HepG2 (cell line): ENCODE data around the gene B4GALT5. TPM values are rescaled to one million over a fixed set of nuclear protein-coding genes. Genes with fewer than 3 reads are reported as not detected.

Experiments used
- MYC ChIP-seq: sonication (generic); formaldehyde crosslinking; IDR thresholded peaks from 2 replicates; pipeline ENCODE4 v1.9.0; 2021; ENCODE audit warnings: missing genetic modification reagents, borderline replicate concordance
- NR2F1 ChIP-seq, 2 experiments: fragments of 450-650 bp in 1 of 2; formaldehyde crosslinking in 1 of 2; IDR thresholded peaks; 2 replicates each; pipeline versions ENCODE4 v1.5.0 to v1.6.1; 2016 to 2020; ENCODE audit warnings: mild to moderate bottlenecking in 1 of 2, missing compliant biosample characterization in 1 of 2, missing genetic modification reagents in 1 of 2, moderate library complexity in 1 of 2
- SP140L ChIP-seq: sonication (generic); formaldehyde crosslinking; IDR thresholded peaks from 2 replicates; pipeline ENCODE4 v1.4.0; 2020; ENCODE audit warnings: missing genetic modification reagents, borderline replicate concordance
- SP5 ChIP-seq: IDR thresholded peaks from 2 replicates; pipeline ENCODE4 v1.6.1; 2016; ENCODE audit warnings: low read depth, borderline replicate concordance
- THYN1 ChIP-seq: sonication (generic); formaldehyde crosslinking; IDR thresholded peaks from 2 replicates; pipeline ENCODE4 v1.8.1; 2023; ENCODE audit warnings: low read depth, mild to moderate bottlenecking, moderate library complexity, missing genetic modification reagents, borderline replicate concordance
- TOPORS ChIP-seq: sonication (generic); formaldehyde crosslinking; IDR thresholded peaks from 2 replicates; pipeline ENCODE4 v1.8.0; 2023; ENCODE audit warnings: mild to moderate bottlenecking, missing genetic modification reagents
- ZBTB37 ChIP-seq: sonication (generic); formaldehyde crosslinking; IDR thresholded peaks from 2 replicates; pipeline ENCODE4 v1.4.0; 2020; ENCODE audit warnings: mild to moderate bottlenecking, missing genetic modification reagents
- ZBTB42 ChIP-seq: sonication (generic); formaldehyde crosslinking; IDR thresholded peaks from 2 replicates; pipeline ENCODE4 v1.5.0; 2020; ENCODE audit warnings: mild to moderate bottlenecking, missing genetic modification reagents
- ZFP36 ChIP-seq: fragments of 150-350 bp; IDR thresholded peaks from 2 replicates; pipeline ENCODE4 v1.6.1; 2018; ENCODE audit warnings: borderline replicate concordance, low read length, low read depth; ENCODE audit not compliant: partially characterized antibody
- ZNF224 ChIP-seq: sonication (generic); formaldehyde crosslinking; IDR thresholded peaks from 2 replicates; pipeline ENCODE4 v1.5.0; 2020; ENCODE audit warnings: mild to moderate bottlenecking, missing genetic modification reagents
- ZNF274 ChIP-seq: sonication (generic); formaldehyde crosslinking; IDR thresholded peaks from 2 replicates; pipeline ENCODE4 v1.5.1; 2020; ENCODE audit warnings: mild to moderate bottlenecking, missing genetic modification reagents
- ZNF337 ChIP-seq: sonication (generic); formaldehyde crosslinking; IDR thresholded peaks from 2 replicates; pipeline ENCODE4 v1.5.1; 2020; ENCODE audit warnings: missing genetic modification reagents, low read depth, mild to moderate bottlenecking, borderline replicate concordance
- ZNF547 ChIP-seq: sonication (generic); formaldehyde crosslinking; IDR thresholded peaks from 2 replicates; pipeline ENCODE4 v1.5.1; 2020; ENCODE audit warnings: mild to moderate bottlenecking, missing genetic modification reagents
- ZNF7 ChIP-seq: IDR thresholded peaks from 2 replicates; pipeline ENCODE4 v1.6.1; 2016; ENCODE audit warnings: missing biosample characterization, missing genetic modification reagents
- polyA plus RNA-seq, 8 experiments: library from polyadenylated mRNA; depleted of rRNA in 3 of 8; stranded (reverse) in 7 of 8; unstranded in 1 of 8; fragments of >200 nt; fragmentation: Illumina TruSeq in 4 of 8; extraction: Trizol in 4 of 8; gene quantifications; 2 replicates each; pipeline versions ENCODE4 v1.2.1 to v1.2.3, GENCODE V29; 2011 to 2016; ENCODE audit warnings: low read depth in 4 of 8, missing spikeins in 1 of 8, mixed read lengths in 1 of 8; ENCODE audit not compliant: insufficient read depth in 1 of 8
- total RNA-seq, 5 experiments: library from RNA; depleted of rRNA; stranded (reverse); fragments of >200 nt; fragmentation: Illumina TruSeq; extraction: Trizol; gene quantifications; 2 replicates each; pipeline ENCODE4 v1.2.3, GENCODE V29; 2016; ENCODE audit warnings: low read depth in 1 of 5
- TF ChIP-seq, protein P1 (sequence below): sonication (generic); formaldehyde crosslinking; IDR thresholded peaks from 2 replicates; pipeline ENCODE4 v1.4.0; 2020; ENCODE audit warnings: missing genetic modification reagents
- TF ChIP-seq, protein P2 (sequence below): sonication (generic); formaldehyde crosslinking; conservative IDR thresholded peaks from 2 replicates; pipeline ENCODE4 v1.4.0; 2020; ENCODE audit warnings: mild to moderate bottlenecking, missing genetic modification reagents, moderate library complexity
- TF ChIP-seq, protein P3 (sequence below): IDR thresholded peaks from 2 replicates; pipeline ENCODE4 v1.6.1; 2016; ENCODE audit warnings: mild to moderate bottlenecking

B4GALT5 gene
- total and polyA plus RNA-seq, 2 of the 13 experiments (the other 11 are each of a cell fraction or from before 2014, with no cell fraction given) = 27.3 to 30.9 TPM

DNA sequence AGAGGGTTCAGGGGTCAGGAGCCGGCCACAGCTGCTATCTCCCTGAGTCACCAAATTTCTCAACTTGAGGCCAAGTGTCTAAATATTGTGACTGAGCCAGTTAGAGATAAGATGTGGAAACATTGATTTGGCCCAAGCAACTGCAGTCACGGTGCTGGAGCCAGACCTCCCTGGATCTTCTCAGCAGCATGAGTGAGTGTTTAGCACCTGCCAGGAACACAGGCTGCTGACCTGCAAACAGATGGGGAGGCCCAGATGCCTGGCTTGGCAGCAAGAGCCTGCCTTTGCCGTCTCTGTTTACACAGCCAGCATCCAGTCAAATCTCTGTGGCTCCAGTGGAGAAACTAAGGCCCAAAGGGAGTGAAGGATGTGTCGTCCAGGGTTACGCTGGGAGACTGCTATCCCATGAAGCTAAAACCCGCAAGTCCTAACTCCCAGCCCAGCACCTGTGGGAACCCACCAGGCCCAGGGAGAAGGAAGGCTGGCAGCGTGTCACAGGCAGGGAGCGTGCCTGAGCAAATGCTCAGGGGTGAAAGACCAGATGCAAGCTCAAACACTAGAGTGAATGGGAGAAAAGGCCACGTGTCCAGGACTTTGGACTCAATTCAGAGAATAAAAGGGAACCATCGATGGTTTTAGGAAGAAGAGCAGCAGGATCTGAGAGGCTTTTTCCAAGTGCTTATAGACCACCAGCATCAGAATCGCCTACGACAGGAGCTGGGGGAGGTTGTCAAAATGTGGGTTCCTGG, 129.8 kb downstream of the B4GALT5 start (continued):
- TF ChIP-seq, protein P1, sequence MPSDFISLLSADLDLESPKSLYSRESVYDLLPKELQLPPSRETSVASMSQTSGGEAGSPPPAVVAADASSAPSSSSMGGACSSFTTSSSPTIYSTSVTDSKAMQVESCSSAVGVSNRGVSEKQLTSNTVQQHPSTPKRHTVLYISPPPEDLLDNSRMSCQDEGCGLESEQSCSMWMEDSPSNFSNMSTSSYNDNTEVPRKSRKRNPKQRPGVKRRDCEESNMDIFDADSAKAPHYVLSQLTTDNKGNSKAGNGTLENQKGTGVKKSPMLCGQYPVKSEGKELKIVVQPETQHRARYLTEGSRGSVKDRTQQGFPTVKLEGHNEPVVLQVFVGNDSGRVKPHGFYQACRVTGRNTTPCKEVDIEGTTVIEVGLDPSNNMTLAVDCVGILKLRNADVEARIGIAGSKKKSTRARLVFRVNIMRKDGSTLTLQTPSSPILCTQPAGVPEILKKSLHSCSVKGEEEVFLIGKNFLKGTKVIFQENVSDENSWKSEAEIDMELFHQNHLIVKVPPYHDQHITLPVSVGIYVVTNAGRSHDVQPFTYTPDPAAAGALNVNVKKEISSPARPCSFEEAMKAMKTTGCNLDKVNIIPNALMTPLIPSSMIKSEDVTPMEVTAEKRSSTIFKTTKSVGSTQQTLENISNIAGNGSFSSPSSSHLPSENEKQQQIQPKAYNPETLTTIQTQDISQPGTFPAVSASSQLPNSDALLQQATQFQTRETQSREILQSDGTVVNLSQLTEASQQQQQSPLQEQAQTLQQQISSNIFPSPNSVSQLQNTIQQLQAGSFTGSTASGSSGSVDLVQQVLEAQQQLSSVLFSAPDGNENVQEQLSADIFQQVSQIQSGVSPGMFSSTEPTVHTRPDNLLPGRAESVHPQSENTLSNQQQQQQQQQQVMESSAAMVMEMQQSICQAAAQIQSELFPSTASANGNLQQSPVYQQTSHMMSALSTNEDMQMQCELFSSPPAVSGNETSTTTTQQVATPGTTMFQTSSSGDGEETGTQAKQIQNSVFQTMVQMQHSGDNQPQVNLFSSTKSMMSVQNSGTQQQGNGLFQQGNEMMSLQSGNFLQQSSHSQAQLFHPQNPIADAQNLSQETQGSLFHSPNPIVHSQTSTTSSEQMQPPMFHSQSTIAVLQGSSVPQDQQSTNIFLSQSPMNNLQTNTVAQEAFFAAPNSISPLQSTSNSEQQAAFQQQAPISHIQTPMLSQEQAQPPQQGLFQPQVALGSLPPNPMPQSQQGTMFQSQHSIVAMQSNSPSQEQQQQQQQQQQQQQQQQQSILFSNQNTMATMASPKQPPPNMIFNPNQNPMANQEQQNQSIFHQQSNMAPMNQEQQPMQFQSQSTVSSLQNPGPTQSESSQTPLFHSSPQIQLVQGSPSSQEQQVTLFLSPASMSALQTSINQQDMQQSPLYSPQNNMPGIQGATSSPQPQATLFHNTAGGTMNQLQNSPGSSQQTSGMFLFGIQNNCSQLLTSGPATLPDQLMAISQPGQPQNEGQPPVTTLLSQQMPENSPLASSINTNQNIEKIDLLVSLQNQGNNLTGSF = no peak; the same call in 1 of the 2 replicates
- TF ChIP-seq, protein P2, sequence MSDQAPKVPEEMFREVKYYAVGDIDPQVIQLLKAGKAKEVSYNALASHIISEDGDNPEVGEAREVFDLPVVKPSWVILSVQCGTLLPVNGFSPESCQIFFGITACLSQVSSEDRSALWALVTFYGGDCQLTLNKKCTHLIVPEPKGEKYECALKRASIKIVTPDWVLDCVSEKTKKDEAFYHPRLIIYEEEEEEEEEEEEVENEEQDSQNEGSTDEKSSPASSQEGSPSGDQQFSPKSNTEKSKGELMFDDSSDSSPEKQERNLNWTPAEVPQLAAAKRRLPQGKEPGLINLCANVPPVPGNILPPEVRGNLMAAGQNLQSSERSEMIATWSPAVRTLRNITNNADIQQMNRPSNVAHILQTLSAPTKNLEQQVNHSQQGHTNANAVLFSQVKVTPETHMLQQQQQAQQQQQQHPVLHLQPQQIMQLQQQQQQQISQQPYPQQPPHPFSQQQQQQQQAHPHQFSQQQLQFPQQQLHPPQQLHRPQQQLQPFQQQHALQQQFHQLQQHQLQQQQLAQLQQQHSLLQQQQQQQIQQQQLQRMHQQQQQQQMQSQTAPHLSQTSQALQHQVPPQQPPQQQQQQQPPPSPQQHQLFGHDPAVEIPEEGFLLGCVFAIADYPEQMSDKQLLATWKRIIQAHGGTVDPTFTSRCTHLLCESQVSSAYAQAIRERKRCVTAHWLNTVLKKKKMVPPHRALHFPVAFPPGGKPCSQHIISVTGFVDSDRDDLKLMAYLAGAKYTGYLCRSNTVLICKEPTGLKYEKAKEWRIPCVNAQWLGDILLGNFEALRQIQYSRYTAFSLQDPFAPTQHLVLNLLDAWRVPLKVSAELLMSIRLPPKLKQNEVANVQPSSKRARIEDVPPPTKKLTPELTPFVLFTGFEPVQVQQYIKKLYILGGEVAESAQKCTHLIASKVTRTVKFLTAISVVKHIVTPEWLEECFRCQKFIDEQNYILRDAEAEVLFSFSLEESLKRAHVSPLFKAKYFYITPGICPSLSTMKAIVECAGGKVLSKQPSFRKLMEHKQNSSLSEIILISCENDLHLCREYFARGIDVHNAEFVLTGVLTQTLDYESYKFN = peak; percentile 99
- TF ChIP-seq ZNF7 (CRISPR knock-in tag) (no peak), SP140L (CRISPR knock-in tag) (0 out of 2 replicates have a peak, but pooled peaks have one; percentile 38), ZBTB42 (CRISPR knock-in tag) (peak; percentile 95), ZNF547 (CRISPR knock-in tag) (peak; percentile 71), ZNF274 (CRISPR knock-in tag) (peak; percentile 96), TOPORS (peak; percentile 56; the same call in 1 of the 2 replicates), ZFP36 (no peak), MYC (CRISPR knock-in tag) (peak; percentile 99), THYN1 (no peak), ZNF224 (CRISPR knock-in tag) (peak; percentile 92), ZNF337 (peak; percentile 81; the same call in 1 of the 2 replicates), ZBTB37 (no peak; the same call in none of the 2 replicates), NR2F1 (CRISPR knock-in tag; IDR thresholded peaks at IDR 0.05) (peak; percentile 69 to 72), SP5 (CRISPR knock-in tag) (peak; percentile 52; the same call in 1 of the 2 replicates)
- TF ChIP-seq, protein P3, sequence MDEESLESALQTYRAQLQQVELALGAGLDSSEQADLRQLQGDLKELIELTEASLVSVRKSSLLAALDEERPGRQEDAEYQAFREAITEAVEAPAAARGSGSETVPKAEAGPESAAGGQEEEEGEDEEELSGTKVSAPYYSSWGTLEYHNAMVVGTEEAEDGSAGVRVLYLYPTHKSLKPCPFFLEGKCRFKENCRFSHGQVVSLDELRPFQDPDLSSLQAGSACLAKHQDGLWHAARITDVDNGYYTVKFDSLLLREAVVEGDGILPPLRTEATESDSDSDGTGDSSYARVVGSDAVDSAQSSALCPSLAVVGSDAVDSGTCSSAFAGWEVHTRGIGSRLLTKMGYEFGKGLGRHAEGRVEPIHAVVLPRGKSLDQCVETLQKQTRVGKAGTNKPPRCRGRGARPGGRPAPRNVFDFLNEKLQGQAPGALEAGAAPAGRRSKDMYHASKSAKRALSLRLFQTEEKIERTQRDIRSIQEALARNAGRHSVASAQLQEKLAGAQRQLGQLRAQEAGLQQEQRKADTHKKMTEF (CRISPR knock-in tag) = peak; percentile 96
